ENCODE data around the gene MYO18A. TPM values are rescaled to one million over a fixed set of nuclear protein-coding genes. Genes with fewer than 3 reads are reported as not detected.

MYO18A gene
- total RNA-seq, 1 donor from 2014 or later: 45.9 TPM

DNA sequence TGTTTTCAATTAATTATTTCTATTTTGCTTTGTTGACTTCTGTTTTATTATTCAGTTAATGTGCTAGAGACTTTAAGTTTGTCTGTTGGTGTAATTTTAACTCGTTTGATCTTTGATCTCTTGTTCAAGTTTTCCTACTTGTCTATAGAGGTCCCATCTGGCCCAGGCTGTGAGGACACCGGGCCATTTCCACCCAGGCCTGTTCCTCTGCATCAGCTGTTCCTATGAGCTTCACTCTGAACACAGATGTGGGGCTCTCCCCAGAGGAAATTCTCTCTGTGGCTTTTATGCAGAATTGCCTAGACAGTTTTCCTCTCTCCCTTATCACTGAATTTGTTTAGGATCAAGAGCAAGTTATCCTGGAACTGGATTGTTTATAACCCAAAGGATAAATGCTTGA lies 44.7 kb downstream of the MYO18A start:
- H3K4me1 ChIP-seq (ENCODE audit: insufficient read depth, low read length): peaks cover 49% of the 10 kb centered on the region
- no peak overlapping the region for H2AFZ ChIP-seq (ENCODE audit: low read depth, low read length)
- H3K27me3 Mint-ChIP-seq (ENCODE audit: low read depth, unreplicated experiment): no peaks in the 10 kb centered on the region
- no peaks in the 10 kb centered on the region for H3K9me3 ChIP-seq (ENCODE audit: insufficient read depth, low read depth, low read length)
- no peaks in the 10 kb centered on the region for H4K20me1 ChIP-seq (ENCODE audit: insufficient read depth, low read length)
- TF ChIP-seq EZH2 (IDR thresholded peaks at IDR 0.05; ENCODE audit: insufficient read depth, low read length): no peak
- TF ChIP-seq CTCF (IDR thresholded peaks at IDR 0.05; ENCODE audit: insufficient read depth, low read depth, low read length): no peak
- peaks cover 2% of the 10 kb centered on the region for H3K36me3 Mint-ChIP-seq (ENCODE audit: low read depth, unreplicated experiment)
- no peak overlapping the region for H3K9ac ChIP-seq (ENCODE audit: low read length)
- no peak overlapping the region for H3K27ac ChIP-seq (ENCODE audit: low read depth, low read length)
- no peaks in the 10 kb centered on the region for H3K79me2 ChIP-seq (ENCODE audit: insufficient read depth, low read length)
- H3K27me3 ChIP-seq (ENCODE audit: insufficient read depth, low read length): no peaks in the 10 kb centered on the region
- FAIRE-seq (no peak), DNase-seq (ENCODE audit: low read depth) (no peak)
- no peaks in the 10 kb centered on the region for H3K9me3 Mint-ChIP-seq (ENCODE audit: unreplicated experiment)
- H3K4me3 ChIP-seq (ENCODE audit: insufficient read depth, low read depth, low read length): no peak overlapping the region
- H3K4me3 Mint-ChIP-seq (ENCODE audit: unreplicated experiment): no peak overlapping the region
- no peak overlapping the region for H3K4me2 ChIP-seq (ENCODE audit: low read length)
- H3K4me1 Mint-ChIP-seq (ENCODE audit: low read depth, unreplicated experiment): peaks cover 58% of the 10 kb centered on the region
- no peak overlapping the region for H3K27ac Mint-ChIP-seq (ENCODE audit: unreplicated experiment)
- H3K36me3 ChIP-seq (ENCODE audit: insufficient read depth, low read length): no peaks in the 10 kb centered on the region

DNA sequence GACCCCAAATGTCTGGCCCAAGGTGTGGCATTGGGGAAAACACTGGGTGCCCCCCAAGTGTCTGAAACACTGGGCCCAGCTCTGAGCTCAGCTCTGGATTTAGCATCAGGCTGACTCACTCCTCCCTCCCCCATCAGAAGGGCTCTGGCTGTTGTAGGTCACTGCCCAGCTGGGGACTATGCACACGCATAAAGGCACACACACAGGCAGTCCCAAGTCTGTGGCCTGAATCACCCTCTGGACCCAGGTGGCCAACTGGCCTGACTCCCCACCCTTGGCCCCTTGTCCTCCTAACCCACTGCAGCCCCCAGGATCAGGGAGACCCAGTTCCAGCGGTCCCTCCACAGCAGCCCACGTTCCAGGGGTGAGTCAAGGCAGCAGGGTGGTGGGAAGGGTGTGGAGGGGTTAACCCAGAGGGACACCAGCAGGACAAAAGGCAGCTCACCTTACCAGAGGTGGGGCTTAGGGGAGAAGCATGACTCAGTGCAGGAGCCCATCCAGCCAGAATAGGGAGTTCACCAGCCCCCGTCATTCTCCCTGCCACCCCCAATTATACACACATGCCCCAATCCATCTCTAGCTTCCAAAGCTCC lies 47.0 kb downstream of the MYO18A start:
- peak; percentile 37 for FAIRE-seq
- H3K27ac ChIP-seq (ENCODE audit: low read depth, low read length): peak overlapping the region; percentile 58
- H3K79me2 ChIP-seq (ENCODE audit: insufficient read depth, low read length): no peaks in the 10 kb centered on the region
- peak overlapping the region; percentile 6 for H2AFZ ChIP-seq (ENCODE audit: low read depth, low read length)
- DNase-seq (ENCODE audit: low read depth): peak; percentile 79
- Mint-ChIP-seq H3K27ac (ENCODE audit: unreplicated experiment) (peak overlapping the region; percentile 86), H3K36me3 (ENCODE audit: low read depth, unreplicated experiment) (peaks cover 2% of the 10 kb centered on the region), H3K9me3 (ENCODE audit: unreplicated experiment) (no peaks in the 10 kb centered on the region), H3K27me3 (ENCODE audit: low read depth, unreplicated experiment) (no peaks in the 10 kb centered on the region), H3K4me1 (ENCODE audit: low read depth, unreplicated experiment) (peaks cover 44% of the 10 kb centered on the region), H3K4me3 (ENCODE audit: unreplicated experiment) (no peak overlapping the region)
- H3K36me3 ChIP-seq (ENCODE audit: insufficient read depth, low read length): no peaks in the 10 kb centered on the region
- no peaks in the 10 kb centered on the region for H3K27me3 ChIP-seq (ENCODE audit: insufficient read depth, low read length)
- H3K4me1 ChIP-seq (ENCODE audit: insufficient read depth, low read length): peaks cover 28% of the 10 kb centered on the region
- peaks cover 6% of the 10 kb centered on the region for H4K20me1 ChIP-seq (ENCODE audit: insufficient read depth, low read length)
- peak overlapping the region; percentile 66 for H3K4me2 ChIP-seq (ENCODE audit: low read length)
- no peak for TF ChIP-seq EZH2 (IDR thresholded peaks at IDR 0.05; ENCODE audit: insufficient read depth, low read length)
- no peak for TF ChIP-seq CTCF (IDR thresholded peaks at IDR 0.05; ENCODE audit: insufficient read depth, low read depth, low read length)
- H3K4me3 ChIP-seq (ENCODE audit: insufficient read depth, low read depth, low read length): no peak overlapping the region
- H3K9me3 ChIP-seq (ENCODE audit: insufficient read depth, low read depth, low read length): no peaks in the 10 kb centered on the region
- peak overlapping the region; percentile 50 for H3K9ac ChIP-seq (ENCODE audit: low read length)
